Measurements from ENCODE around the gene PHPT1. TPM values are rescaled to one million over a fixed set of nuclear protein-coding genes. Genes with fewer than 3 reads are reported as not detected.

The PHPT1 gene
- total and polyA plus RNA-seq, 2 of the 13 experiments (the other 11 are each of a cell fraction or from before 2014, with no cell fraction given): 189 to 192 TPM

- no peak for TF ChIP-seq JUN (CRISPR knock-in tag; IDR thresholded peaks at IDR 0.05)
- no peak for TF ChIP-seq ZC3H13 (CRISPR knock-in tag; IDR thresholded peaks at IDR 0.05)
- TF ChIP-seq RORA (CRISPR knock-in tag; IDR thresholded peaks at IDR 0.05): no peak
- 0 out of 2 replicates have a peak, but pooled peaks have one; percentile 9 for TF ChIP-seq BHLHE40 (IDR thresholded peaks at IDR 0.05; ENCODE audit: low read length)
- TF ChIP-seq GPBP1L1 (CRISPR knock-in tag; IDR thresholded peaks at IDR 0.05): no peak
- TF ChIP-seq ZNF703 (CRISPR knock-in tag; IDR thresholded peaks at IDR 0.05; ENCODE audit: borderline replicate concordance): no peak
- no peak for TF ChIP-seq ZFP82 (CRISPR knock-in tag; IDR thresholded peaks at IDR 0.05; ENCODE audit: borderline replicate concordance)
- TF ChIP-seq SNAPC4 (CRISPR knock-in tag; IDR thresholded peaks at IDR 0.05): no peak
- no peak for TF ChIP-seq ZNF607 (CRISPR knock-in tag; IDR thresholded peaks at IDR 0.05; ENCODE audit: borderline replicate concordance)
- TF ChIP-seq RFXAP (CRISPR knock-in tag; IDR thresholded peaks at IDR 0.05; ENCODE audit: borderline replicate concordance): peak; percentile 20; the same call in 1 of the 2 replicates
- TF ChIP-seq RAD51 (IDR thresholded peaks at IDR 0.05; ENCODE audit: borderline replicate concordance): no peak
- no peak for TF ChIP-seq ZNF318 (CRISPR knock-in tag; IDR thresholded peaks at IDR 0.05)
- no peak for TF ChIP-seq ZNF292 (CRISPR knock-in tag; IDR thresholded peaks at IDR 0.05; ENCODE audit: borderline replicate concordance, low read depth)
- peak; percentile 20; the same call in 1 of the 2 replicates for TF ChIP-seq HIVEP1 (CRISPR knock-in tag; IDR thresholded peaks at IDR 0.05)
These were observed 36.9 kb downstream of the PHPT1 start, which contains the start of gene TRAF2 (continued) for GRCh38 chr9:136885950-136886578.

All from HepG2 (cell line).